Left cardiac atrium (tissue), 4 donors: ENCODE data around the gene SMG6. TPM values are rescaled to one million over a fixed set of nuclear protein-coding genes. Genes with fewer than 3 reads are reported as not detected.
"Not testable (repeated sequence)": the region's sequence is repeated elsewhere in the genome, so short reads cannot be mapped to it uniquely, and the experiment has no call there.

Experiments
- ATAC-seq, 2 donors: fragments of 200-7000 bp; cut with Tn5 transposase; one replicate each; pipeline ENCODE4 v1.9.1; 2020; ENCODE audit warnings: mild to moderate bottlenecking in 2 of 2, moderate library complexity in 2 of 2
- DNase-seq: peaks from one replicate; pipeline ENCODE4 v3.0.0-alpha.2; 2020
- intact Hi-C, 2 donors: fragments of 100-400 bp; cut with DNase I; formaldehyde crosslinking; loops; one replicate each; pipeline versions ENCODE4 v1.14.1 to v1.15.1; 2022 to 2023
- total RNA-seq, 2 donors: library from RNA; stranded (reverse); fragmentation: NEBNext Ultra II Directional; extraction: Animal tissue kit (Norgen Biotek cat#: 25700); gene quantifications; one replicate each; pipeline ENCODE4 v1.2.1, GENCODE V29; 2021
- donor health status: DM: no; HTN: yes; CAD: no.
- donor health status: DM: no; HTN: yes; CAD: no; lungs with severe emphysema.
- donor health status: DM: yes; HTN: yes; CAD: no.
- donor health status: Dilated cardiomyopathy.

Gene SMG6
- total RNA-seq, 2 donors from 2014 or later: 22.3 to 23.0 TPM

GRCh38 chr17:2143332-2143731 lies 160.3 kb downstream of the SMG6 start:
- ATAC-seq: no peak
- no peak for DNase-seq
- intact Hi-C loops: no loop called here

GRCh38 chr17:2142682-2143081 lies 160.9 kb downstream of the SMG6 start:
- DNase-seq, ATAC-seq, intact Hi-C loops: not testable (repeated sequence)

- DNase-seq (no peak), ATAC-seq (no peak)
- intact Hi-C loops: no loop called here
Observed at GRCh38 chr17:2140683-2141082, 162.9 kb downstream of the SMG6 start.

- DNase-seq: no peak
- peak; percentile 61 to 65 for ATAC-seq
- intact Hi-C loops: no loop called here
Observed at GRCh38 chr17:2138761-2139160, 164.8 kb downstream of the SMG6 start.

- ATAC-seq: peak; percentile 55 to 78
- intact Hi-C loops: no loop called here
- no peak for DNase-seq
Observed at GRCh38 chr17:2138318-2138717, 165.3 kb downstream of the SMG6 start.

GRCh38 chr17:2137342-2138098 lies 166.1 kb downstream of the SMG6 start:
- DNase-seq (no peak), ATAC-seq (peak; percentile 34 to 81)
- intact Hi-C loops: no loop called here

GRCh38 chr17:2136241-2136640 lies 167.3 kb downstream of the SMG6 start:
- intact Hi-C loops: no loop called here
- no peak for ATAC-seq
- DNase-seq: no peak

- no peak for ATAC-seq
Observed at GRCh38 chr17:2128011-2128410, 175.6 kb downstream of the SMG6 start.

GRCh38 chr17:2125013-2125535 lies 178.5 kb downstream of the SMG6 start:
- intact Hi-C loops: no loop called here
- DNase-seq (no peak), ATAC-seq (no peak)

More at GRCh38 chr17:2128011-2128410, 175.6 kb downstream of the SMG6 start:
- intact Hi-C loops: no loop called here
- DNase-seq: no peak

GRCh38 chr17:2124391-2124790 lies 179.2 kb downstream of the SMG6 start:
- intact Hi-C loops: no loop called here
- ATAC-seq (no peak), DNase-seq (no peak)

GRCh38 chr17:2123375-2124251 lies 180.0 kb downstream of the SMG6 start:
- intact Hi-C loops: no loop called here
- ATAC-seq (peak; percentile 33 to 84), DNase-seq (peak; percentile 53)

- ATAC-seq (peak; percentile 71 to 85), DNase-seq (peak; percentile 85)
- intact Hi-C loops: no loop called here
Observed at GRCh38 chr17:2122641-2123302, 180.8 kb downstream of the SMG6 start.

- intact Hi-C loops: no loop called here
- ATAC-seq (no peak), DNase-seq (no peak)
Observed at GRCh38 chr17:2120586-2121335, 182.8 kb downstream of the SMG6 start.

- ATAC-seq (no peak), DNase-seq (no peak)
- intact Hi-C loops: no loop called here
Observed at GRCh38 chr17:2113279-2113622, 190.3 kb downstream of the SMG6 start.

GRCh38 chr17:2111691-2112090 lies 191.9 kb downstream of the SMG6 start:
- ATAC-seq (no peak), DNase-seq (no peak)
- intact Hi-C loops: no loop called here

- intact Hi-C loops: no loop called here
- DNase-seq (no peak), ATAC-seq (no peak)
Observed at GRCh38 chr17:2110436-2110835, 193.1 kb downstream of the SMG6 start.

GRCh38 chr17:2108170-2108569 lies 195.4 kb downstream of the SMG6 start:
- intact Hi-C loops: loop anchor here in 1 of 2 donors (5.0 kb wide), 1 partner anchor 64 kb away; no protein-coding TSS in a partner anchor
- ATAC-seq: no peak
- DNase-seq: no peak

GRCh38 chr17:2107506-2107905 lies 196.1 kb downstream of the SMG6 start:
- DNase-seq (no peak), ATAC-seq (peak; percentile 68 to 74)
- intact Hi-C loops: loop anchor here in 1 of 2 donors (5.0 kb wide), 1 partner anchor 65 kb away; no protein-coding TSS in a partner anchor

- intact Hi-C loops: loop anchor here in 1 of 2 donors (5.0 kb wide), 1 partner anchor 65 kb away; no protein-coding TSS in a partner anchor
- DNase-seq (no peak), ATAC-seq (peak in 1 of 2 donors; percentile 7)
Observed at GRCh38 chr17:2107050-2107449, 196.5 kb downstream of the SMG6 start.
